Trophoblast cell (in vitro differentiated cells and primary cell): ENCODE measurements around the gene MACROD2.
A peak's percentile ranks its signal among the peaks of the same experiment; 100 is the strongest.

Source experiments
- DNase-seq, 2 donors: peaks; one replicate each; pipeline ENCODE4 v3.0.0-alpha.2; 2016
- H2AFZ ChIP-seq: 2 replicates; pipeline ENCODE4 v1.6.1; 2013; ENCODE audit warnings: low read length, moderate library complexity, mild to moderate bottlenecking; ENCODE audit not compliant: insufficient read depth, poor library complexity
- H2AK5ac ChIP-seq: 2 replicates; pipeline ENCODE4 v1.6.1; 2013; ENCODE audit warnings: mild to moderate bottlenecking, low read length
- H2BK120ac ChIP-seq: 2 replicates; pipeline ENCODE4 v1.6.1; 2013; ENCODE audit warnings: low read length, mild to moderate bottlenecking, moderate library complexity; ENCODE audit not compliant: insufficient read depth, poor library complexity
- H2BK12ac ChIP-seq: 2 replicates; pipeline ENCODE4 v1.6.1; 2013; ENCODE audit warnings: mild to moderate bottlenecking, low read length, moderate library complexity
- H2BK5ac ChIP-seq: 2 replicates; pipeline ENCODE4 v1.6.1; 2013; ENCODE audit warnings: low read length, low read depth, moderate library complexity, mild to moderate bottlenecking; ENCODE audit not compliant: poor library complexity
- H3K14ac ChIP-seq: 2 replicates; pipeline ENCODE4 v1.6.1; 2013; ENCODE audit warnings: mild to moderate bottlenecking, low read length
- H3K18ac ChIP-seq: 2 replicates; pipeline ENCODE4 v1.6.1; 2013; ENCODE audit warnings: mild to moderate bottlenecking, low read length
- H3K23ac ChIP-seq: 2 replicates; pipeline ENCODE4 v1.6.1; 2013; ENCODE audit warnings: low read length
- H3K27ac ChIP-seq: 2 replicates; pipeline ENCODE4 v1.5.1; 2013; ENCODE audit warnings: low read depth, mild to moderate bottlenecking, inconsistent platforms, low read length, moderate library complexity
- H3K27me3 ChIP-seq: 2 replicates; pipeline ENCODE4 v1.6.1; 2013; ENCODE audit warnings: inconsistent platforms, mild to moderate bottlenecking, low read length, moderate library complexity; ENCODE audit not compliant: insufficient read depth
- H3K36me3 ChIP-seq, 2 experiments: 1 replicate in 1 of 2; 2 replicates in 1 of 2; pipeline ENCODE4 v1.6.1; 2013; ENCODE audit warnings: low read length in 2 of 2, mild to moderate bottlenecking in 2 of 2, moderate library complexity in 1 of 2; ENCODE audit not compliant: insufficient read depth in 2 of 2, control insufficient read depth in 1 of 2
- H3K4ac ChIP-seq: 2 replicates; pipeline ENCODE4 v1.6.1; 2013; ENCODE audit warnings: low read depth, mild to moderate bottlenecking, low read length, moderate library complexity
- H3K4me1 ChIP-seq, 2 experiments: 1 replicate in 1 of 2; 2 replicates in 1 of 2; pipeline ENCODE4 v1.6.1; 2013; ENCODE audit warnings: low read length in 2 of 2, mild to moderate bottlenecking in 2 of 2, moderate library complexity in 1 of 2; ENCODE audit not compliant: insufficient read depth in 2 of 2, control insufficient read depth in 1 of 2
- H3K4me2 ChIP-seq: 2 replicates; pipeline ENCODE4 v1.6.1; 2013; ENCODE audit warnings: inconsistent platforms, mild to moderate bottlenecking, low read length, moderate library complexity
- H3K4me3 ChIP-seq: 2 replicates; pipeline ENCODE4 v1.5.1; 2013; ENCODE audit warnings: mild to moderate bottlenecking, low read depth, low read length, inconsistent platforms
- H3K79me1 ChIP-seq: one replicate; pipeline ENCODE4 v1.6.1; 2013; ENCODE audit warnings: low read length
- H3K79me2 ChIP-seq: 2 replicates; pipeline ENCODE4 v1.6.1; 2013; ENCODE audit warnings: low read length, mild to moderate bottlenecking; ENCODE audit not compliant: control insufficient read depth, insufficient read depth, poor library complexity
- H3K9ac ChIP-seq: 2 replicates; pipeline ENCODE4 v1.6.1; 2013; ENCODE audit warnings: mild to moderate bottlenecking, low read length
- H3K9me3 ChIP-seq: 2 replicates; pipeline ENCODE4 v1.6.1; 2013; ENCODE audit warnings: low read depth, mild to moderate bottlenecking, control low read depth, inconsistent platforms, low read length; ENCODE audit not compliant: insufficient read depth
- H4K12ac ChIP-seq: 2 replicates; pipeline ENCODE4 v1.6.1; 2013; ENCODE audit warnings: low read depth, mild to moderate bottlenecking, low read length, moderate library complexity
- H4K8ac ChIP-seq: 2 replicates; pipeline ENCODE4 v1.6.1; 2013; ENCODE audit warnings: low read depth, mild to moderate bottlenecking, low read length, moderate library complexity
- H4K91ac ChIP-seq: one replicate; pipeline ENCODE4 v1.6.1; 2013; ENCODE audit warnings: low read depth, mild to moderate bottlenecking, low read length, moderate library complexity
- WGBS: extraction: QIAGEN DNeasy Blood & Tissue Kit; methylation state at CpG from one replicate; pipeline ENCODE4 v1.1.7; 2013; ENCODE audit warnings: missing lambda C conversion rate; ENCODE audit not compliant: insufficient read length, insufficient coverage; ENCODE audit errors: extremely low coverage; 5-methylcytosine and 5-hydroxymethylcytosine counted together

Gene MACROD2

GRCh38 chr20:14688005-14688404, 692.7 kb downstream of the MACROD2 start:
- Histone ChIP-seq H3K27ac (no peak overlapping the region), H4K91ac (no peak overlapping the region), H3K36me3 (no peaks in the 10 kb centered on the region), H3K4me2 (no peak overlapping the region), H3K23ac (no peak overlapping the region), H3K4me3 (no peak overlapping the region), H3K9me3 (no peaks in the 10 kb centered on the region), H4K12ac (no peak overlapping the region), H3K79me1 (no peaks in the 10 kb centered on the region), H4K8ac (no peak overlapping the region), H2AFZ (no peak overlapping the region), H3K4ac (no peak overlapping the region), H2BK120ac (no peak overlapping the region), H2BK12ac (no peak overlapping the region), H3K4me1 (no peaks in the 10 kb centered on the region), H3K79me2 (no peaks in the 10 kb centered on the region), H2AK5ac (no peak overlapping the region), H3K18ac (no peak overlapping the region), H3K9ac (no peak overlapping the region), H3K27me3 (no peaks in the 10 kb centered on the region), H2BK5ac (no peak overlapping the region), H3K14ac (no peak overlapping the region)
- no CpG with 5 or more reads among the region's 2 CpGs for WGBS
- DNase-seq, result no peak

- H3K27me3 ChIP-seq, result no peaks in the 10 kb centered on the region
- no peak overlapping the region for H3K4me2 ChIP-seq
- no peak overlapping the region for H4K8ac ChIP-seq
- H3K9me3 ChIP-seq, result no peaks in the 10 kb centered on the region
- no peak overlapping the region for H2BK12ac ChIP-seq
- H3K23ac ChIP-seq, result no peak overlapping the region
- H2BK120ac ChIP-seq, result no peak overlapping the region
- no CpG with 5 or more reads among the region's 3 CpGs for WGBS
- peak in 1 of 2 donors; percentile 46 for DNase-seq
- H2AFZ ChIP-seq, result no peak overlapping the region
- no peaks in the 10 kb centered on the region for H3K79me1 ChIP-seq
- no peak overlapping the region for H3K14ac ChIP-seq
- H3K79me2 ChIP-seq, result no peaks in the 10 kb centered on the region
- no peak overlapping the region for H2AK5ac ChIP-seq
- no peaks in the 10 kb centered on the region for H3K4me1 ChIP-seq
- H3K18ac ChIP-seq, result no peak overlapping the region
- H4K91ac ChIP-seq, result no peak overlapping the region
- H3K4me3 ChIP-seq, result no peak overlapping the region
- H3K4ac ChIP-seq, result no peak overlapping the region
- no peak overlapping the region for H2BK5ac ChIP-seq
- no peaks in the 10 kb centered on the region for H3K36me3 ChIP-seq
- H3K9ac ChIP-seq, result no peak overlapping the region
- no peak overlapping the region for H3K27ac ChIP-seq
- no peak overlapping the region for H4K12ac ChIP-seq
These were observed 696.7 kb downstream of the MACROD2 start for GRCh38 chr20:14691994-14692393.

- Histone ChIP-seq H4K8ac (no peak overlapping the region), H3K4me2 (no peak overlapping the region), H2BK12ac (no peak overlapping the region), H4K12ac (no peak overlapping the region), H3K27ac (no peak overlapping the region), H2BK120ac (no peak overlapping the region), H3K18ac (no peak overlapping the region), H3K36me3 (no peaks in the 10 kb centered on the region), H3K14ac (no peak overlapping the region), H4K91ac (no peak overlapping the region), H3K79me1 (no peaks in the 10 kb centered on the region), H3K9ac (no peak overlapping the region), H3K23ac (no peak overlapping the region), H2AK5ac (no peak overlapping the region), H3K4ac (no peak overlapping the region), H2AFZ (no peak overlapping the region), H3K79me2 (no peaks in the 10 kb centered on the region), H3K9me3 (no peaks in the 10 kb centered on the region), H3K4me1 (no peaks in the 10 kb centered on the region), H3K27me3 (no peaks in the 10 kb centered on the region), H2BK5ac (no peak overlapping the region), H3K4me3 (no peak overlapping the region)
- DNase-seq, result no peak
- no CpG with 5 or more reads among the region's 3 CpGs for WGBS
These were observed 701.2 kb downstream of the MACROD2 start for GRCh38 chr20:14696478-14696877.

GRCh38 chr20:14696937-14697336, 701.6 kb downstream of the MACROD2 start:
- Histone ChIP-seq H2BK12ac (no peak overlapping the region), H3K79me2 (no peaks in the 10 kb centered on the region), H3K27me3 (no peaks in the 10 kb centered on the region), H2BK120ac (no peak overlapping the region), H3K23ac (no peak overlapping the region), H4K8ac (no peak overlapping the region), H3K18ac (no peak overlapping the region), H3K14ac (no peak overlapping the region), H3K4me1 (no peaks in the 10 kb centered on the region), H3K4me2 (no peak overlapping the region), H3K9me3 (no peaks in the 10 kb centered on the region), H2AFZ (no peak overlapping the region), H3K4me3 (no peak overlapping the region), H3K79me1 (no peaks in the 10 kb centered on the region), H3K9ac (no peak overlapping the region), H3K27ac (no peak overlapping the region), H2BK5ac (no peak overlapping the region), H3K4ac (no peak overlapping the region), H3K36me3 (no peaks in the 10 kb centered on the region), H4K91ac (no peak overlapping the region), H2AK5ac (no peak overlapping the region), H4K12ac (no peak overlapping the region)
- WGBS, result no CpG with 5 or more reads among the region's 4 CpGs
- no peak for DNase-seq
